ENCODE results near the gene C7.

DNA sequence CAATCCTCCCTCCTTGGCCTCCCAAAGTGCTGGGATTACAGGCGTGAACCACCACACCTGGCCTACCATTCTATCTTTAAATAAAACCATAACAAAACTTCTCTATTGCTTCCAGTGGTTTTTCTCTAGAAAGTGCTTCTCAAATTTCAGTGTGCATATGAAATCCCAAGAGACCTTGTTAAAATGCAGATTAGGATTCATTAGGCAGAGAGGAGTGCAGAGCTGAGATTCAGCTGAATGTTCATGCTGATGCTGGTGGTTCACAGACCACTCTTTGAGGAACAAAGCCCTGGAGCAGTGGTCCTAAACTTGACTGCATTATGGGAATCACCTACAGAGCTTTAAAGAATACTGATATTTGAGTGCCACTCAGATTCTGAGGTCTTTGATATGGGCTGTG lies 39.9 kb upstream of the C7 start:
- TF ChIP-seq ASH2L (IDR thresholded peaks at IDR 0.05; ENCODE audit: borderline replicate concordance, low read depth): no peak
- no peak for TF ChIP-seq CBFB (IDR thresholded peaks at IDR 0.05; ENCODE audit: low read depth)
